ENCODE measurements around the gene FGF12.

Gene FGF12

GRCh38 chr3:192482391-192482790 is 244.9 kb downstream of the FGF12 start:
- Histone ChIP-seq H3K9ac (ENCODE audit: low read depth, low read length) (no peak overlapping the region), H3K9me3 (ENCODE audit: control insufficient read depth, insufficient read depth, low read length) (no peaks in the 10 kb centered on the region), H3K4me1 (ENCODE audit: insufficient read depth, low read length) (no peaks in the 10 kb centered on the region), H3K36me3 (ENCODE audit: insufficient read depth, low read length) (no peaks in the 10 kb centered on the region)

GRCh38 chr3:192481638-192482037 is 245.7 kb downstream of the FGF12 start:
- Histone ChIP-seq H3K9me3 (ENCODE audit: control insufficient read depth, insufficient read depth, low read length) (no peaks in the 10 kb centered on the region), H3K4me1 (ENCODE audit: insufficient read depth, low read length) (no peaks in the 10 kb centered on the region), H3K36me3 (ENCODE audit: insufficient read depth, low read length) (no peaks in the 10 kb centered on the region), H3K9ac (ENCODE audit: low read depth, low read length) (no peak overlapping the region)

GRCh38 chr3:192467230-192468140 is 259.9 kb downstream of the FGF12 start:
- Histone ChIP-seq H3K36me3 (ENCODE audit: insufficient read depth, low read length) (no peaks in the 10 kb centered on the region), H3K9ac (ENCODE audit: low read depth, low read length) (no peak overlapping the region), H3K9me3 (ENCODE audit: control insufficient read depth, insufficient read depth, low read length) (no peaks in the 10 kb centered on the region), H3K4me1 (ENCODE audit: insufficient read depth, low read length) (peaks cover 4% of the 10 kb centered on the region; the same call in 1 of the 2 replicates)

- Histone ChIP-seq H3K9me3 (ENCODE audit: control insufficient read depth, insufficient read depth, low read length) (no peaks in the 10 kb centered on the region), H3K4me1 (ENCODE audit: insufficient read depth, low read length) (peaks cover 23% of the 10 kb centered on the region), H3K9ac (ENCODE audit: low read depth, low read length) (no peak overlapping the region), H3K36me3 (ENCODE audit: insufficient read depth, low read length) (no peaks in the 10 kb centered on the region)
Observed at GRCh38 chr3:192449036-192449435, 278.3 kb downstream of the FGF12 start.

GRCh38 chr3:192445770-192446644 is 281.3 kb downstream of the FGF12 start:
- H3K9ac ChIP-seq (ENCODE audit: low read depth, low read length): no peak overlapping the region
- H3K9me3 ChIP-seq (ENCODE audit: control insufficient read depth, insufficient read depth, low read length): no peaks in the 10 kb centered on the region
- no peaks in the 10 kb centered on the region for H3K36me3 ChIP-seq (ENCODE audit: insufficient read depth, low read length)
- H3K4me1 ChIP-seq (ENCODE audit: insufficient read depth, low read length): peaks cover 28% of the 10 kb centered on the region

GRCh38 chr3:192444791-192445106 is 282.6 kb downstream of the FGF12 start:
- Histone ChIP-seq H3K9ac (ENCODE audit: low read depth, low read length) (no peak overlapping the region), H3K9me3 (ENCODE audit: control insufficient read depth, insufficient read depth, low read length) (no peaks in the 10 kb centered on the region), H3K4me1 (ENCODE audit: insufficient read depth, low read length) (peaks cover 28% of the 10 kb centered on the region), H3K36me3 (ENCODE audit: insufficient read depth, low read length) (no peaks in the 10 kb centered on the region)

- Histone ChIP-seq H3K9me3 (ENCODE audit: control insufficient read depth, insufficient read depth, low read length) (no peaks in the 10 kb centered on the region), H3K4me1 (ENCODE audit: insufficient read depth, low read length) (peaks cover 26% of the 10 kb centered on the region), H3K36me3 (ENCODE audit: insufficient read depth, low read length) (no peaks in the 10 kb centered on the region), H3K9ac (ENCODE audit: low read depth, low read length) (0 out of 2 replicates have a peak overlapping the region, but pooled peaks have one; percentile 0)
Observed at GRCh38 chr3:192444096-192444790, 283.1 kb downstream of the FGF12 start.

GRCh38 chr3:192435241-192435640 is 292.1 kb downstream of the FGF12 start:
- Histone ChIP-seq H3K36me3 (ENCODE audit: insufficient read depth, low read length) (no peaks in the 10 kb centered on the region), H3K4me1 (ENCODE audit: insufficient read depth, low read length) (no peaks in the 10 kb centered on the region; the same call in 1 of the 2 replicates), H3K9me3 (ENCODE audit: control insufficient read depth, insufficient read depth, low read length) (no peaks in the 10 kb centered on the region), H3K9ac (ENCODE audit: low read depth, low read length) (no peak overlapping the region)

GRCh38 chr3:192434186-192434585 is 293.2 kb downstream of the FGF12 start:
- no peaks in the 10 kb centered on the region for H3K36me3 ChIP-seq (ENCODE audit: insufficient read depth, low read length)
- H3K4me1 ChIP-seq (ENCODE audit: insufficient read depth, low read length): no peaks in the 10 kb centered on the region; the same call in 1 of the 2 replicates
- H3K9me3 ChIP-seq (ENCODE audit: control insufficient read depth, insufficient read depth, low read length): no peaks in the 10 kb centered on the region
- H3K9ac ChIP-seq (ENCODE audit: low read depth, low read length): no peak overlapping the region

GRCh38 chr3:192433704-192434103 is 293.6 kb downstream of the FGF12 start:
- Histone ChIP-seq H3K36me3 (ENCODE audit: insufficient read depth, low read length) (no peaks in the 10 kb centered on the region), H3K4me1 (ENCODE audit: insufficient read depth, low read length) (no peaks in the 10 kb centered on the region; the same call in 1 of the 2 replicates), H3K9me3 (ENCODE audit: control insufficient read depth, insufficient read depth, low read length) (no peaks in the 10 kb centered on the region), H3K9ac (ENCODE audit: low read depth, low read length) (no peak overlapping the region)

- peaks cover 10% of the 10 kb centered on the region; the same call in 1 of the 2 replicates for H3K4me1 ChIP-seq (ENCODE audit: insufficient read depth, low read length)
- no peak overlapping the region for H3K9ac ChIP-seq (ENCODE audit: low read depth, low read length)
- H3K9me3 ChIP-seq (ENCODE audit: control insufficient read depth, insufficient read depth, low read length): no peaks in the 10 kb centered on the region
- no peaks in the 10 kb centered on the region for H3K36me3 ChIP-seq (ENCODE audit: insufficient read depth, low read length)
Observed at GRCh38 chr3:192422997-192423342, 304.4 kb downstream of the FGF12 start.

- Histone ChIP-seq H3K9me3 (ENCODE audit: control insufficient read depth, insufficient read depth, low read length) (no peaks in the 10 kb centered on the region), H3K36me3 (ENCODE audit: insufficient read depth, low read length) (no peaks in the 10 kb centered on the region), H3K4me1 (ENCODE audit: insufficient read depth, low read length) (peaks cover 15% of the 10 kb centered on the region; the same call in 1 of the 2 replicates), H3K9ac (ENCODE audit: low read depth, low read length) (no peak overlapping the region)
Observed at GRCh38 chr3:192422321-192422996, 304.9 kb downstream of the FGF12 start.

- Histone ChIP-seq H3K36me3 (ENCODE audit: insufficient read depth, low read length) (no peaks in the 10 kb centered on the region), H3K9ac (ENCODE audit: low read depth, low read length) (no peak overlapping the region), H3K4me1 (ENCODE audit: insufficient read depth, low read length) (peaks cover 30% of the 10 kb centered on the region; the same call in 1 of the 2 replicates), H3K9me3 (ENCODE audit: control insufficient read depth, insufficient read depth, low read length) (no peaks in the 10 kb centered on the region)
Observed at GRCh38 chr3:192419312-192419711, 308.0 kb downstream of the FGF12 start.
